HCT116 (cell line): ENCODE data around the gene ASB6. TPM values are rescaled to one million over a fixed set of nuclear protein-coding genes. Genes with fewer than 3 reads are reported as not detected.
A peak's percentile ranks its signal among the peaks of the same experiment; 100 is the strongest.

ENCODE experiments used
- ATAC-seq: fragments of 200-7000 bp; cut with Tn5 transposase; 2 replicates; pipeline ENCODE4 v1.9.1; 2020; ENCODE audit warnings: mild to moderate bottlenecking, moderate library complexity
- BruUV-seq: library from RNA; stranded (reverse); fragments of 400-500 nt; replicated peaks from 2 replicates; lab custom pipeline; 2021; lab: Mats Ljungman, UMichigan
- CTCF ChIA-PET: fragments of 300-600 bp; sonication (Branson Sonifier 250); formaldehyde crosslinking; loops from one replicate; lab custom pipeline; 2021; ENCODE audit warnings: antibody characterized with exemption; lab: Charles Lee
- POLR2A ChIA-PET: fragments of 300-600, 350-600 bp; sonication (Branson Sonifier 250); formaldehyde crosslinking; loops from one replicate; lab custom pipeline; 2021; ENCODE audit warnings: antibody characterized with exemption; lab: Charles Lee
- RAD21 ChIA-PET, 2 experiments: fragments of 300-600 bp; sonication (Branson Sonifier 250); formaldehyde crosslinking; loops; one replicate each; lab custom pipeline; 2023; ENCODE audit warnings: low total read pairs in 2 of 2; ENCODE audit not compliant: uncharacterized antibody in 2 of 2, unreplicated experiment in 2 of 2, low non-redundant PET in 1 of 2; lab: Charles Lee
- DNase-seq: peaks from one replicate; pipeline ENCODE4 v3.0.0-alpha.2; 2010; ENCODE audit warnings: low read depth, low spot score
- H2AFZ ChIP-seq: fragments of 200-600 bp; shearing (Covaris generic), sonication (generic); 2 replicates; pipeline ENCODE4 v1.6.1; 2017; ENCODE audit warnings: low read depth, mixed run types, mixed read lengths, antibody characterized with exemption, low read length; ENCODE audit not compliant: poor library complexity, severe bottlenecking
- H3K27ac ChIP-seq: 2 replicates; pipeline ENCODE4 v1.5.1; 2012; ENCODE audit warnings: low read depth, low read length
- H3K27me3 ChIP-seq: fragments of 200-600 bp; sonication (generic); 2 replicates; pipeline ENCODE4 v1.6.1; 2016; ENCODE audit warnings: mixed run types, low read length, mixed read lengths; ENCODE audit not compliant: insufficient read depth
- H3K36me3 ChIP-seq, 2 experiments: fragments of 200-500 bp in 1 of 2; fragments of 200-600 bp in 1 of 2; sonication (Bioruptor generic) in 1 of 2; sonication (generic) in 1 of 2; 2 replicates each; pipeline versions ENCODE4 v1.5.1 to v1.6.1; 2014 to 2016; ENCODE audit warnings: low read length in 2 of 2, inconsistent platforms in 1 of 2, mixed read lengths in 1 of 2, mixed run types in 1 of 2; ENCODE audit not compliant: insufficient read depth in 2 of 2, control insufficient read depth in 1 of 2
- H3K4me1 ChIP-seq, 2 experiments: fragments of 200-600 bp in 1 of 2; sonication (generic) in 1 of 2; 2 replicates each; pipeline versions ENCODE4 v1.5.1 to v1.6.1; 2012 to 2017; ENCODE audit warnings: low read length in 2 of 2, inconsistent platforms in 1 of 2, mild to moderate bottlenecking in 1 of 2, mixed read lengths in 1 of 2, mixed run types in 1 of 2, moderate library complexity in 1 of 2; ENCODE audit not compliant: insufficient read depth in 2 of 2, control insufficient read depth in 1 of 2
- H3K4me2 ChIP-seq: fragments of 200-600 bp; sonication (generic); 2 replicates; pipeline ENCODE4 v1.6.1; 2017; ENCODE audit warnings: mixed run types, low read length, mixed read lengths
- H3K4me3 ChIP-seq, 2 experiments: fragments of 200-600 bp in 1 of 2; sonication (generic) in 1 of 2; replicated peaks in 1 of 2; 2 replicates each; pipeline ENCODE4 v1.5.1; 2011 to 2016; ENCODE audit warnings: low read length in 2 of 2, control low read depth in 1 of 2, low read depth in 1 of 2, mild to moderate bottlenecking in 1 of 2, mixed read lengths in 1 of 2, mixed run types in 1 of 2
- H3K79me2 ChIP-seq: fragments of 200-600 bp; sonication (generic); 2 replicates; pipeline ENCODE4 v1.6.1; 2017; ENCODE audit warnings: mild to moderate bottlenecking, mixed run types, low read length, moderate library complexity, mixed read lengths; ENCODE audit not compliant: insufficient read depth
- H3K9ac ChIP-seq: fragments of 200-600 bp; sonication (generic); 2 replicates; pipeline ENCODE4 v1.6.1; 2016; ENCODE audit warnings: low read length, mixed read lengths
- H3K9me2 ChIP-seq: fragments of 200-600 bp; sonication (generic), shearing (Covaris generic); 2 replicates; pipeline ENCODE4 v1.6.1; 2017; ENCODE audit warnings: mixed run types, mild to moderate bottlenecking, moderate library complexity; ENCODE audit not compliant: insufficient read depth
- H3K9me3 ChIP-seq, 2 experiments: fragments of 200-500 bp in 1 of 2; fragments of 200-600 bp in 1 of 2; sonication (Bioruptor generic) in 1 of 2; sonication (generic) in 1 of 2; 2 replicates each; pipeline ENCODE4 v1.6.1; 2014 to 2017; ENCODE audit warnings: low read length in 2 of 2, mixed read lengths in 2 of 2, inconsistent platforms in 1 of 2, low read depth in 1 of 2, mild to moderate bottlenecking in 1 of 2, mixed run types in 1 of 2, moderate library complexity in 1 of 2; ENCODE audit not compliant: control insufficient read depth in 1 of 2, insufficient read depth in 1 of 2
- H4K20me1 ChIP-seq: fragments of 200-600 bp; sonication (generic), shearing (Covaris generic); 2 replicates; pipeline ENCODE4 v1.6.1; 2017; ENCODE audit warnings: mixed run types, mild to moderate bottlenecking, moderate library complexity; ENCODE audit not compliant: insufficient read depth
- ATF3 ChIP-seq: IDR thresholded peaks from 2 replicates; pipeline ENCODE4 v1.6.1; 2012
- CBX3 ChIP-seq: IDR thresholded peaks from 2 replicates; pipeline ENCODE4 v1.6.1; 2012; ENCODE audit warnings: low read depth
- EGR1 ChIP-seq: IDR thresholded peaks from 2 replicates; pipeline ENCODE4 v1.6.1; 2012; ENCODE audit warnings: low read depth
- EZH2phosphoT487 ChIP-seq: fragments of 200-600 bp; IDR thresholded peaks from 2 replicates; pipeline ENCODE4 v1.6.1; 2018; ENCODE audit warnings: antibody characterized with exemption, borderline replicate concordance
- JUND ChIP-seq: IDR thresholded peaks from 2 replicates; pipeline ENCODE4 v1.6.1; 2012
- MAX ChIP-seq: IDR thresholded peaks from 2 replicates; pipeline ENCODE4 v1.6.1; 2012
- POLR2A ChIP-seq: IDR thresholded peaks from 2 replicates; pipeline ENCODE4 v1.7.0; 2011; ENCODE audit warnings: borderline replicate concordance; ENCODE audit not compliant: insufficient read depth, insufficient read length; ENCODE audit errors: extremely low read depth
- RAD21 ChIP-seq: IDR thresholded peaks from 2 replicates; pipeline ENCODE4 v1.6.1; 2012; ENCODE audit warnings: low read depth, mild to moderate bottlenecking
- REST ChIP-seq: IDR thresholded peaks from 2 replicates; pipeline ENCODE4 v1.6.1; 2012; ENCODE audit warnings: low read depth
- YY1 ChIP-seq: IDR thresholded peaks from 2 replicates; pipeline ENCODE4 v1.6.1; 2011; ENCODE audit warnings: low read length, low read depth, moderate library complexity, mild to moderate bottlenecking; ENCODE audit not compliant: insufficient replicate concordance; ENCODE audit errors: extremely low read depth
- ZBTB33 ChIP-seq: IDR thresholded peaks from 2 replicates; pipeline ENCODE4 v1.6.1; 2011; ENCODE audit warnings: mild to moderate bottlenecking, low read length, moderate library complexity; ENCODE audit not compliant: insufficient replicate concordance; ENCODE audit errors: extremely low read depth
- ZFX ChIP-seq: fragments of 450-650 bp; IDR thresholded peaks from 2 replicates; pipeline ENCODE4 v1.6.1; 2017
- ZNF274 ChIP-seq: fragments of 200-500 bp; sonication (Bioruptor generic); IDR thresholded peaks from 2 replicates; pipeline ENCODE4 v1.6.1; 2014; ENCODE audit warnings: mild to moderate bottlenecking, low read depth, low read length, inconsistent platforms
- intact Hi-C: fragments of 100-400 bp; cut with micrococcal nuclease; formaldehyde crosslinking; loops from 2 replicates; pipeline ENCODE4 v1.10.0; 2022
- total RNA-seq: library from RNA; stranded (reverse); gene quantifications from one replicate; pipeline ENCODE4 v1.2.1, GENCODE V29; 2021; ENCODE audit not compliant: unreplicated experiment

ASB6 gene
- total RNA-seq, 1 experiment from 2014 or later = 21.6 TPM

GRCh38 chr9:129610213-129610472 is 31.8 kb downstream of the ASB6 start:
- no peak for TF ChIP-seq EZH2phosphoT487
- TF ChIP-seq, all 23 proteins: peak for 0
- Histone ChIP-seq H3K27me3 (no peaks in the 10 kb centered on the region), H3K9ac (peak overlapping the region; percentile 83), H3K4me3 (peak overlapping the region; percentile 45 to 64), H3K4me2 (peak overlapping the region; percentile 92), H3K9me3 (no peaks in the 10 kb centered on the region), H2AFZ (no peak overlapping the region), H3K4me1 (peaks cover 63 to 88% of the 10 kb centered on the region in 2 experiments), H3K9me2 (no peaks in the 10 kb centered on the region), H3K36me3 (no peaks in the 10 kb centered on the region), H3K79me2 (no peaks in the 10 kb centered on the region; the same call in 1 of the 2 replicates), H4K20me1 (no peaks in the 10 kb centered on the region), H3K27ac (peak overlapping the region; percentile 96)
- ChIA-PET CTCF (no interaction called here), POLR2A (no interaction called here), RAD21 (no interaction called here)
- intact Hi-C loops = loop anchor here (1.0 to 5.0 kb wide), 3 partner anchors 122 to 435 kb away; no protein-coding TSS in a partner anchor
- ATAC-seq (no peak), DNase-seq (no peak)
- no TSS peak for BruUV-seq

GRCh38 chr9:129609486-129610212 is 32.3 kb downstream of the ASB6 start:
- no peaks in the 10 kb centered on the region for H3K9me2 ChIP-seq
- ATAC-seq = peak; percentile 7
- H3K27ac ChIP-seq = peak overlapping the region; percentile 96
- no peaks in the 10 kb centered on the region for H3K36me3 ChIP-seq
- no peaks in the 10 kb centered on the region for H3K9me3 ChIP-seq
- intact Hi-C loops = loop anchor here (1.0 to 5.0 kb wide), 3 partner anchors 121 to 435 kb away; no protein-coding TSS in a partner anchor
- H4K20me1 ChIP-seq = no peaks in the 10 kb centered on the region
- H3K27me3 ChIP-seq = no peaks in the 10 kb centered on the region
- DNase-seq = no peak
- H2AFZ ChIP-seq = no peak overlapping the region
- no peaks in the 10 kb centered on the region; the same call in 1 of the 2 replicates for H3K79me2 ChIP-seq
- peaks cover 67 to 92% of the 10 kb centered on the region in 2 experiments for H3K4me1 ChIP-seq
- ChIA-PET CTCF (interaction anchor here (0.6 to 2.7 kb wide), 7 partner anchors 8 to 478 kb away, joined by 3 to 18 read pairs (median 5); no protein-coding TSS in a partner anchor), RAD21 (interaction anchor here (0.8 to 1.6 kb wide), 4 partner anchors 22 to 113 kb away, joined by 3 to 5 read pairs (median 3); no protein-coding TSS in a partner anchor), POLR2A (interaction anchor here (0.7 to 4.8 kb wide), 15 partner anchors 12 to 470 kb away, joined by 3 to 34 read pairs (median 7); partner anchors contain the start of gene IER5L)
- peak overlapping the region; percentile 92 for H3K4me2 ChIP-seq
- BruUV-seq = no TSS peak
- peak overlapping the region; percentile 45 to 48 for H3K4me3 ChIP-seq
- peak overlapping the region; percentile 83 for H3K9ac ChIP-seq
- TF ChIP-seq JUND (no peak), MAX (no peak), EGR1 (no peak), ZFX (0 out of 2 replicates have a peak, but pooled peaks have one; percentile 17), POLR2A (peak; percentile 53), YY1 (no peak), CBX3 (no peak), ATF3 (no peak), ZBTB33 (no peak), ZNF274 (no peak), REST (no peak), RAD21 (no peak)
